ENCODE measurements around the gene CNTNAP5.

DNA sequence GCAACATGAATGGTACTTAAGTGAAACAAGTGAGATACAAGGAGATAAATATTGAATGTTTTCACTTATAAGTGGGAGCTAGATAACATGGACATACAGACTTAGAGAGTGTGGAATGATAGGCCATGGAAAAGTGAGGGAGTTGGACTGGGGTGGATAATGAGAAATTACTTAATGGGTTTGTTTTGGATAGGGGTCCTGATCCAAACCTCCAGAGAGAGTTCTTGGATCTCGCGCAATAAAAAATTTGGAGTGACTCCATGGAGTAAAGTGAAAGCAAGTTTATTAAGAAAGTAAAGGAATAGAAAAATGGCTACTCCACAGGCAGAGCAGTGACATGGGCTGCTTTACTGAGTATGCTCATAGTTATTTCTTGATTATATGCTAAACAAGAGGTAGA is 508.9 kb downstream of the CNTNAP5 start:
- TF ChIP-seq ZNF274 (IDR thresholded peaks at IDR 0.05; ENCODE audit: low read depth, low read length) (no peak), YY1 (IDR thresholded peaks at IDR 0.05; ENCODE audit: insufficient read depth, insufficient read length) (no peak), SUZ12 (IDR thresholded peaks at IDR 0.05; ENCODE audit: extremely low read depth, insufficient read depth, insufficient read length) (no peak)
